Tibial nerve (tissue), 4 donors: ENCODE results near the gene CBARP. TPM values are rescaled to one million over a fixed set of nuclear protein-coding genes. Genes with fewer than 3 reads are reported as not detected.

Experiments
- DNase-seq, 2 donors: peaks; one replicate each; pipeline ENCODE4 v3.0.0-alpha.2; 2019; ENCODE audit warnings: low spot score in 2 of 2
- H3K27ac ChIP-seq, 4 donors: fragments of 200-600 bp; sonication (generic) in 3 of 4; one replicate each; pipeline ENCODE4 v1.5.1; 2017 to 2019; ENCODE audit warnings: mild to moderate bottlenecking in 1 of 4
- H3K27me3 ChIP-seq, 2 donors: fragments of 200-600 bp; sonication (generic) in 1 of 2; one replicate each; pipeline versions ENCODE4 v1.5.1 to v1.6.0; 2017 to 2019
- H3K36me3 ChIP-seq, 3 donors: fragments of 200-600 bp; sonication (generic); one replicate each; pipeline ENCODE4 v1.5.1; 2018 to 2019
- H3K4me1 ChIP-seq, 4 donors: fragments of 200-600 bp; sonication (generic) in 3 of 4; one replicate each; pipeline ENCODE4 v1.5.1; 2017 to 2019
- H3K4me3 ChIP-seq, 4 donors: fragments of 200-600 bp; sonication (generic) in 3 of 4; one replicate each; pipeline ENCODE4 v1.5.1; 2017 to 2019; ENCODE audit warnings: mild to moderate bottlenecking in 1 of 4, moderate library complexity in 1 of 4
- H3K9me3 ChIP-seq, 4 donors: fragments of 200-600 bp; sonication (generic) in 3 of 4; one replicate each; pipeline ENCODE4 v1.5.1; 2017 to 2019
- CTCF ChIP-seq, 5 experiments: fragments of 200-600 bp in 3 of 5; fragments of 450-650 bp in 2 of 5; sonication (generic) in 3 of 5; IDR thresholded peaks; one replicate each; pipeline ENCODE4 v1.5.1; 2016 to 2019; ENCODE audit warnings: antibody characterized with exemption in 5 of 5, mild to moderate bottlenecking in 3 of 5, moderate library complexity in 2 of 5
- EP300 ChIP-seq, 2 donors: sonication (generic); formaldehyde crosslinking; IDR thresholded peaks; one replicate each; pipeline ENCODE4 v1.6.1; 2017; ENCODE audit warnings: antibody characterized with exemption in 2 of 2, mild to moderate bottlenecking in 1 of 2
- POLR2A ChIP-seq, 2 donors: fragments of 450-650 bp; IDR thresholded peaks; one replicate each; pipeline ENCODE4 v1.6.1; 2017; ENCODE audit warnings: antibody characterized with exemption in 2 of 2, mild to moderate bottlenecking in 2 of 2, moderate library complexity in 2 of 2
- WGBS, 2 donors: methylation state at CpG; one replicate each; pipeline ENCODE4 v1.1.5; 2018; 5-methylcytosine and 5-hydroxymethylcytosine counted together
- total RNA-seq, 4 donors: library from RNA; depleted of rRNA; stranded (reverse); fragments of >200 nt; gene quantifications; one replicate each; pipeline ENCODE4 v1.1.0, GENCODE V29; 2016

The CBARP gene
- total RNA-seq, 4 donors from 2014 or later = 0.22 to 3.9 (median 1.4) TPM

- no peaks in the 10 kb centered on the region for H3K27me3 ChIP-seq
- peak overlapping the region; percentile 14 to 99 (median 95) for H3K27ac ChIP-seq
- DNase-seq = no peak
- H3K4me3 ChIP-seq = no peak overlapping the region
- WGBS, 2 donors = 59% methylated on average over 23 of the region's 23 CpGs
- H3K36me3 ChIP-seq = peaks cover 7 to 44% (median 24%) of the 10 kb centered on the region in 3 donors
- H3K4me1 ChIP-seq = peaks cover 0 to 96% (median 81%) of the 10 kb centered on the region in 4 donors
- no peak for TF ChIP-seq EP300 (IDR thresholded peaks at IDR 0.05)
- H3K9me3 ChIP-seq = no peaks in the 10 kb centered on the region
Observed at GRCh38 chr19:1257475-1258162, 19.8 kb upstream of the CBARP start.

- H3K4me3 ChIP-seq = no peak overlapping the region
- TF ChIP-seq POLR2A (IDR thresholded peaks at IDR 0.05) = no peak
- no peak for TF ChIP-seq CTCF (IDR thresholded peaks at IDR 0.05)
- TF ChIP-seq EP300 (IDR thresholded peaks at IDR 0.05) = no peak
- DNase-seq = no peak
- WGBS, 2 donors = 74 to 78% methylated on average over 18 to 45 of the region's 46 CpGs
- peaks cover 7 to 44% (median 24%) of the 10 kb centered on the region in 3 donors for H3K36me3 ChIP-seq
- peaks cover 0 to 95% (median 79%) of the 10 kb centered on the region in 4 donors for H3K4me1 ChIP-seq
- H3K27me3 ChIP-seq = no peaks in the 10 kb centered on the region
- peak overlapping the region in 3 of 4 donors; percentile 20 to 99 (median 93) for H3K27ac ChIP-seq
- no peaks in the 10 kb centered on the region for H3K9me3 ChIP-seq
Observed at GRCh38 chr19:1256646-1257474, 19.1 kb upstream of the CBARP start.

GRCh38 chr19:1255186-1256161, 17.7 kb upstream of the CBARP start:
- peak overlapping the region; percentile 94 to 100 (median 98) for H3K27ac ChIP-seq
- H3K4me1 ChIP-seq = peaks cover 0 to 97% (median 77%) of the 10 kb centered on the region in 4 donors
- H3K36me3 ChIP-seq = peaks cover 7 to 44% (median 24%) of the 10 kb centered on the region in 3 donors
- TF ChIP-seq POLR2A (IDR thresholded peaks at IDR 0.05) = no peak
- TF ChIP-seq CTCF (IDR thresholded peaks at IDR 0.05) = no peak
- no peak for TF ChIP-seq EP300 (IDR thresholded peaks at IDR 0.05)
- H3K9me3 ChIP-seq = no peaks in the 10 kb centered on the region
- 74 to 78% methylated on average over 38 to 43 of the region's 52 CpGs for WGBS, 2 donors
- H3K27me3 ChIP-seq = no peaks in the 10 kb centered on the region
- DNase-seq = no peak
- H3K4me3 ChIP-seq = no peak overlapping the region

GRCh38 chr19:1254530-1255185, 16.9 kb upstream of the CBARP start:
- no peak for DNase-seq
- Histone ChIP-seq H3K27ac (peak overlapping the region; percentile 94 to 100 (median 98)), H3K27me3 (no peaks in the 10 kb centered on the region), H3K4me1 (peaks cover 0 to 88% (median 69%) of the 10 kb centered on the region in 4 donors), H3K9me3 (no peaks in the 10 kb centered on the region), H3K36me3 (peaks cover 7 to 44% (median 24%) of the 10 kb centered on the region in 3 donors), H3K4me3 (no peak overlapping the region)
- no peak for TF ChIP-seq POLR2A (IDR thresholded peaks at IDR 0.05)
- no peak for TF ChIP-seq EP300 (IDR thresholded peaks at IDR 0.05)
- TF ChIP-seq CTCF (IDR thresholded peaks at IDR 0.05) = no peak
- WGBS, 2 donors = 85 to 89% methylated on average over 20 of the region's 20 CpGs
